ENCODE results near the gene RSRP1.
A peak's percentile ranks its signal among the peaks of the same experiment; 100 is the strongest.
"Not testable (repeated sequence)": the region's sequence is repeated elsewhere in the genome, so short reads cannot be mapped to it uniquely, and the experiment has no call there.

The RSRP1 gene

GRCh38 chr1:25256578-25256965 is 9.3 kb upstream of the RSRP1 start:
- DNase-seq, result no peak

- no peak for DNase-seq
Measured at GRCh38 chr1:25255706-25256577, 8.7 kb upstream of the RSRP1 start.

GRCh38 chr1:25253911-25254310 is 6.7 kb upstream of the RSRP1 start:
- DNase-seq, result no peak

- DNase-seq, result no peak
Measured at GRCh38 chr1:25247829-25248754, 838 bp upstream of the RSRP1 start.

DNA sequence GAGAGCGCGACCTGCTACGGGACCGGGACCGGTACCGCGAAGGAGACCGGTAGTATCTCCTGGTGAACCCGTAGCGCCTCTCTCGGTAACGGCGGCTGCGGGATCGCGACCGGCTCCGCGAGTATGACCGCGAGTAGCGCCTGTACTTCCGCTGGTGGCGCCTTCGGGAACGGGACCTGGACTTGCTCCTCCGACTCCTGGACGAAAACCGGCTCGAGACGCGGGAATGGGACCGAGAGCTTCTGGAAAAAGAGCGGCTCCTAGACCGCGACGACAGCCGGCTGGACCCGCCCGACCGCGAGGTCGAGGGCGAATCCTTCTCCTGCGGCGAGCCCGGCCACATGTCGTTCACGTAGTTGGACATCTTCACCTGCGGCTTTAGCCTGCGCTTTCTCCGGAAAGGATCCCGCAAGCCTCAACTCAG is 642 bp downstream of the RSRP1 start:
- DNase-seq, result peak; percentile 42

DNA sequence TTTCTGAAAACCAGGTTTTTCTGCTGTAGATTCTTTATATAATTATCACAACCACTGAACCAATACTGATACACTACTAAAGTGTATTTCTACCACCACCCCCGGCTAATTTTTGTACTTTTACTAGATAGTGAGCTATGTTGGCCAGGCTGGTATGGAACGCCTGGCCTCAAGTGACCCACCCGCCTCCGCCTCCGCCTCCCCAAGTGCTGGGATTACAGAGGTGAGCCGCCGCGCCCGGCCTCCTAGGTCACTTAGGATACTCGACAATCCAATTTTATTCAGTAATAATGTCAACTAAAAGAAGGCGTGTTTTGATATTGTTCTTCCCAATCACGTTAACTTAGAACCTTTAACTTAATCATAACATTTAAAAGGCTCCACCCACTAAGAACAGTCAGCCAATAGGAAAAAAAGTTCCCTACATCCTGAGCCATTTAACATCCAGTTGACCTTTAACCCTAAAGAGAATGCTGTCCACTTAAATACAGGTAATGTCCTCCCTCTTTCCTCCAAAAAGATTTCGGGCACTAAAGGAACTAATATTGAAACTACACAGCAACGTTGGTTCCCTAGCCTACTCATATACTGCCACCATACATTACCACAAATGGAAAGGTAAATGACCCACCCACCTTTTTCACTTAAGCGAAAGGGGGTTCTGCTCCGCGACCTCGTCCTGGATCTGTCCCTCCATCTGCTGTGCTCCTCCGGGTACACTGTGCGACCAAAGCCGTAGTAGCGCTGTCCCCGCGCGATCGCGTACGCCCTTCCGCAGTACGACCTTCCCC is 1.2 kb downstream of the RSRP1 start:
- no peak for DNase-seq

DNA sequence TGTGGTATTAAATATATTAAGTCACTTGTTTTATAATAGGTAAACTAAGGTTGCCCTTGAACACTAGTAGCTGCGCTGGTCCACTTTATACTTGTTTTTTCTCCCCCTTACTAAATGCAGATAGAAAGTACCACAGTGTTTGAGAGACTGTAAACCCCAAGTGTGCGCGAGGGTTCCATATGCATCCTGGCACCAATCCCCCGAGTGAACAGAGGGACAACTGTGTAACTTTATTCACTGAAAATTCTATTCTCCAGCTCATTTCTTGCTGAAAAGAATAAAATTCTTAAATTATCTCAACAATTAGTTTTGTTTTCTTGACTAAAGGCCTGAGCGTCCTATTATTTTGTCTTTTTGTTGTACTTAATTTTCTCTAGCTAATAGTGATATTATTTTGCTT is 1.9 kb downstream of the RSRP1 start:
- no peak for DNase-seq

GRCh38 chr1:25243907-25244306 is 3.3 kb downstream of the RSRP1 start:
- no peak for DNase-seq

- peak; percentile 93 for DNase-seq
Measured at GRCh38 chr1:25239681-25240541, 7.3 kb downstream of the RSRP1 start.

DNA sequence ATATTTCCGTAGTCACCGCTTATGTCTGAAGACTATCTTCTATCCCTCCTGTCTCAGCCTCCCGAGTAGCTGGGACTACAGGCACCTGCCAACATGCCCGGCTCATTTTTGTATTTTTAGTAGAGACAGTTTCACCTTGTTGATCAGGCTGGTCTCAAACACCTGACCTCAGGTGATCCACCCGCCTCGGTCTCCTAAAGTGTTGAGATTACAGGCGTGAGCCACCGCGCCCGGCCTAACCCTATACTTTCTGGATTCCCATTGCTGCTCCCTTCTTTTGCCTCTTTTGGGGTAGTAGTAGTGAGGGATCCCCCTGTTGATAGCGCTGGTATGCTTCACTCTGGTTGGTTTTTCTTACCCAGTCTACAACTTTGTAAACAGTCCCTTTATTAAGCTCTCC is 9.2 kb downstream of the RSRP1 start:
- DNase-seq, result no peak

GRCh38 chr1:25236261-25236660 is 11.0 kb downstream of the RSRP1 start:
- not testable (repeated sequence) for DNase-seq

DNA sequence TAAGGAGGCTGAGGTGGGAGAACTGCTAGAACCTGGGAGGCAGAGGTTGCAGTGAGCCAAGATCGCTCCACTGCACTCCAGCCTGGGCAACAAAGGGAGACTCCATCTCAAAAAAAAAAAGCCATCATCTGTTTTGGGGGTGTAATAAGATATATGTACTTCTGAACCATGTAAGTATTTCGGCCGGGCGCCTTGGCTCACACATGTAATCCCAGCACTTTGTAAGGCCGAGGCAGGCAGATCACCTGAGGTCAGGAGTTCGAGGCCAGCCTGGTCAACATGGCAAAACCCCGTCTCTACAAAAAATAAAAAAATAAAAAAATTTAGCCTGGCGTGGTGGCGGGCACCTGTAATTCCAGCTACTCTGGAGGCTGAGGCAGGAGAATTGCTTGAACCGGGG is 11.8 kb downstream of the RSRP1 start:
- not testable (repeated sequence) for DNase-seq

- DNase-seq, result peak; percentile 82
Measured at GRCh38 chr1:25232866-25233784, 14.1 kb downstream of the RSRP1 start.

GRCh38 chr1:25232027-25232865 is 15.0 kb downstream of the RSRP1 start, which contains the start of gene SYF2:
TSS of gene SYF2 (minus strand) at chr1:25232502. CDS start at chr1:25232467, 35 bp downstream.
- peak; percentile 93 for DNase-seq

DNA sequence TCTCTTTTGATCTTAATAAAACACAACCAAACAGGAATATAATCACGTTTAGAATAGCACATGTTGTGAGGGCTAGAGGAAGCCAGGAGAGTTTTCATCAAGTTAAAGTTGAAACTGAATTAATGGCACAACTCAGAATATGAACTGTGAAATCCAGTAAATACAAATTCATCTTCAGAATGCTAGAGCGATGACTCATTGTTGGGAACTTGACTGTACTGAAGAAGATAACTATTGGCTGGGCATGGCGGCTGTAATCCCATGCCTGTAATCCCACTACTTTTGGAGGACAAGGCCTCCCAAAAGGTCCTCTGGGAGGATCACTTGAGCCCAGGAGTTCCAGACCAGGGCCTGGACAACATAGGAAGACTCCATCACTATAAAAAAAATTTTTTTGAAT is 23.8 kb downstream of the RSRP1 start:
- DNase-seq, result no peak

GRCh38 chr1:25222606-25223005 is 24.6 kb downstream of the RSRP1 start:
- no peak for DNase-seq

DNA sequence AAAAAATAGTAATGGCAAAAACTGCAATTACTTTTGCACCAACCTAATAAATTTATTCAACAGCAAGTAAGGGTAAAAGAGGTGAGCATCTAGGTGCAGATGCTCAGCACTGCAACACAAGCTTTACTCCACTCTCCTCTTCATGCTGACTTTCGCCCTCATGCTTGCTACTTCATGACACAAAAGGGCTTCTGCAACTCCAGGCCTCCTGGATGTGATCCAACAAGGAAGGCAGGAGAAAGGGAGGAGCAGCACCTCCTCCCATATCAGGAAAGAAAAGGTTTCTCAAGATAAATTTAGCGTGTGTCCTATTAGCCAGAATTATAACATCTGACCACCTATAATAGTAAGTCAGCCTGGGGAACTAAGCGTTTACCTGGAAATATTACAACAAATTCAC is 26.6 kb downstream of the RSRP1 start:
- no peak for DNase-seq

GRCh38 chr1:25219661-25220251 is 27.5 kb downstream of the RSRP1 start:
- DNase-seq, result no peak

GRCh38 chr1:25217598-25218232 is 29.5 kb downstream of the RSRP1 start:
- no peak for DNase-seq
